SK-N-SH (cell line): ENCODE results near the gene ASH1L. TPM values are rescaled to one million over a fixed set of nuclear protein-coding genes. Genes with fewer than 3 reads are reported as not detected.

ENCODE experiments used
- CTCF ChIA-PET: fragments of 300-600, 350-600 bp; formaldehyde crosslinking; extraction: SDS; loops from one replicate; lab custom pipeline; 2021; lab: Yijun Ruan, JAX
- POLR2A ChIA-PET: fragments of 350-600 bp; sonication (Branson Sonifier 250); formaldehyde crosslinking; extraction: SDS; loops from one replicate; lab custom pipeline; 2020; ENCODE audit warnings: antibody characterized with exemption, inconsistent platforms; lab: Yijun Ruan, JAX
- DNase-seq: peaks from one replicate; pipeline ENCODE4 v3.0.0; 2012
- H2AFZ ChIP-seq: fragments of 200-600 bp; sonication (generic); 2 replicates; pipeline ENCODE4 v1.8.1; 2016; ENCODE audit warnings: antibody characterized with exemption, mild to moderate bottlenecking, low read depth
- H3F3A ChIP-seq: fragments of 200-600 bp; sonication (generic); replicated peaks from 2 replicates; pipeline ENCODE3; 2016; ENCODE audit warnings: antibody characterized with exemption, mild to moderate bottlenecking; ENCODE audit not compliant: insufficient read depth
- H3K27ac ChIP-seq, 2 experiments: fragments of 200-500 bp in 1 of 2; fragments of 200-600 bp in 1 of 2; sonication (Bioruptor generic) in 1 of 2; sonication (generic), shearing (Covaris generic) in 1 of 2; 2 replicates each; pipeline versions ENCODE4 v1.5.1 to v1.6.1; 2014 to 2016; ENCODE audit warnings: low read depth in 2 of 2, inconsistent platforms in 1 of 2, low read length in 1 of 2, mild to moderate bottlenecking in 1 of 2, mixed read lengths in 1 of 2
- H3K27me3 ChIP-seq: fragments of 200-600 bp; sonication (generic), shearing (Covaris generic); 2 replicates; pipeline ENCODE4 v1.6.1; 2016; ENCODE audit warnings: mixed run types; ENCODE audit not compliant: insufficient read depth
- H3K36me3 ChIP-seq, 2 experiments: fragments of 200-500 bp in 1 of 2; fragments of 200-600 bp in 1 of 2; sonication (Bioruptor generic) in 1 of 2; sonication (generic) in 1 of 2; replicated peaks in 1 of 2; 2 replicates each; pipeline versions ENCODE3 to v1.5.1; 2014 to 2016; ENCODE audit warnings: low read length in 1 of 2, mild to moderate bottlenecking in 1 of 2; ENCODE audit not compliant: insufficient read depth in 2 of 2, control insufficient read depth in 1 of 2
- H3K4me1 ChIP-seq, 2 experiments: fragments of 200-500 bp in 1 of 2; fragments of 200-600 bp in 1 of 2; sonication (Bioruptor generic) in 1 of 2; sonication (generic), shearing (Covaris generic) in 1 of 2; 2 replicates each; pipeline versions ENCODE4 v1.5.1 to v1.6.1; 2014 to 2016; ENCODE audit warnings: low read depth in 1 of 2, low read length in 1 of 2, mixed run types in 1 of 2; ENCODE audit not compliant: insufficient read depth in 2 of 2, control insufficient read depth in 1 of 2
- H3K4me2 ChIP-seq: fragments of 200-600 bp; sonication (generic), shearing (Covaris generic); 2 replicates; pipeline ENCODE4 v1.6.1; 2017; ENCODE audit warnings: mixed run types
- H3K4me3 ChIP-seq, 2 experiments: fragments of 200-500 bp in 1 of 2; fragments of 200-600 bp in 1 of 2; sonication (Bioruptor generic) in 1 of 2; sonication (generic), shearing (Covaris generic) in 1 of 2; 2 replicates each; pipeline versions ENCODE4 v1.5.1 to v1.8.1; 2014 to 2016; ENCODE audit warnings: low read depth in 2 of 2, inconsistent platforms in 1 of 2, low read length in 1 of 2, mild to moderate bottlenecking in 1 of 2, mixed read lengths in 1 of 2, moderate library complexity in 1 of 2
- H3K79me2 ChIP-seq: fragments of 200-600 bp; sonication (generic); 2 replicates; pipeline ENCODE4 v1.8.1; 2017; ENCODE audit warnings: mild to moderate bottlenecking; ENCODE audit not compliant: insufficient read depth
- H3K9ac ChIP-seq: fragments of 200-600 bp; sonication (generic); 2 replicates; pipeline ENCODE4 v1.6.1; 2017; ENCODE audit warnings: mixed run types
- H3K9me2 ChIP-seq: fragments of 200-600 bp; sonication (generic); 2 replicates; pipeline ENCODE4 v1.6.1; 2017; ENCODE audit warnings: mixed run types
- H3K9me3 ChIP-seq: fragments of 200-600 bp; sonication (generic); 2 replicates; pipeline ENCODE4 v1.6.1; 2017; ENCODE audit warnings: mixed run types, mild to moderate bottlenecking, moderate library complexity
- H4K20me1 ChIP-seq: fragments of 200-600 bp; sonication (generic); 2 replicates; pipeline ENCODE4 v1.6.1; 2017; ENCODE audit warnings: mild to moderate bottlenecking, mixed run types; ENCODE audit not compliant: insufficient read depth
- ELF1 ChIP-seq: IDR thresholded peaks from 2 replicates; pipeline ENCODE4 v1.4.0; 2012
- EP300 ChIP-seq, 2 experiments: IDR thresholded peaks; 2 replicates each; pipeline versions ENCODE4 v1.4.0 to v1.6.1; 2012; ENCODE audit warnings: borderline replicate concordance in 1 of 2, low read depth in 1 of 2, low read length in 1 of 2
- EZH2phosphoT487 ChIP-seq: fragments of 200-600 bp; sonication (generic); IDR thresholded peaks from 2 replicates; pipeline ENCODE4 v1.6.1; 2017; ENCODE audit warnings: low read depth, mixed run types, mild to moderate bottlenecking, antibody characterized with exemption, moderate library complexity, borderline replicate concordance
- FOSL2 ChIP-seq: IDR thresholded peaks from 2 replicates; pipeline ENCODE4 v1.4.0; 2012; ENCODE audit warnings: low read depth, mild to moderate bottlenecking, moderate library complexity, borderline replicate concordance
- FOXJ3 ChIP-seq: sonication (generic); formaldehyde crosslinking; IDR thresholded peaks from 2 replicates; pipeline ENCODE4 v1.5.1; 2020; ENCODE audit warnings: mild to moderate bottlenecking, missing genetic modification reagents
- GATA2 ChIP-seq: sonication (generic); formaldehyde crosslinking; IDR thresholded peaks from 2 replicates; pipeline ENCODE4 v1.5.0; 2020; ENCODE audit warnings: mild to moderate bottlenecking, missing genetic modification reagents
- JUND ChIP-seq: IDR thresholded peaks from 2 replicates; pipeline ENCODE4 v1.4.0; 2012
- NFIC ChIP-seq: IDR thresholded peaks from 2 replicates; pipeline ENCODE4 v1.4.0; 2012; ENCODE audit warnings: borderline replicate concordance
- NRF1 ChIP-seq: IDR thresholded peaks from 2 replicates; pipeline ENCODE4 v1.6.1; 2012; ENCODE audit warnings: low read depth, mild to moderate bottlenecking, low read length
- RAD21 ChIP-seq: IDR thresholded peaks from 2 replicates; pipeline ENCODE4 v1.6.1; 2012; ENCODE audit warnings: mild to moderate bottlenecking, low read length
- REST ChIP-seq: IDR thresholded peaks from 2 replicates; pipeline ENCODE4 v1.6.1; 2012; ENCODE audit warnings: mild to moderate bottlenecking, low read depth, low read length, moderate library complexity
- RFX5 ChIP-seq: IDR thresholded peaks from 2 replicates; pipeline ENCODE4 v1.6.1; 2012; ENCODE audit warnings: mild to moderate bottlenecking, improper control_type of control experiment, low read length
- SMC3 ChIP-seq: IDR thresholded peaks from 2 replicates; pipeline ENCODE4 v1.6.1; 2012; ENCODE audit warnings: low read depth, low read length, improper control_type of control experiment
- TAF1 ChIP-seq: IDR thresholded peaks from 2 replicates; pipeline ENCODE4 v1.6.1; 2012; ENCODE audit warnings: low read depth, mild to moderate bottlenecking, low read length, moderate library complexity, borderline replicate concordance
- YY1 ChIP-seq: IDR thresholded peaks from 2 replicates; pipeline ENCODE4 v1.4.0; 2012; ENCODE audit warnings: low read depth, mild to moderate bottlenecking
- WGBS: methylation state at CpG from one replicate; pipeline ENCODE4 v1.1.6; 2017; ENCODE audit warnings: low lambda C conversion rate; 5-methylcytosine and 5-hydroxymethylcytosine counted together
- polyA plus RNA-seq, 3 experiments: library from polyadenylated mRNA; depleted of rRNA; stranded (reverse); fragments of >200 nt; gene quantifications; 2 replicates each; pipeline ENCODE4 v1.2.3, GENCODE V29; 2012
- TF ChIP-seq, protein P1 (sequence below): IDR thresholded peaks from 2 replicates; pipeline ENCODE4; 2012

ASH1L gene
- polyA plus RNA-seq, 1 of the 3 experiments (the other 2 are of a cell fraction): 13.4 TPM

GRCh38 chr1:155327981-155328380 lies 234.6 kb downstream of the ASH1L start:
- no peak for DNase-seq
- H3F3A ChIP-seq: peaks cover 19% of the 10 kb centered on the region
- no peaks in the 10 kb centered on the region for H3K27me3 ChIP-seq
- H3K4me2 ChIP-seq: no peak overlapping the region
- TF ChIP-seq JUND: no peak
- H3K36me3 ChIP-seq: peaks cover 32 to 45% of the 10 kb centered on the region in 2 experiments
- peaks cover 0 to 12% of the 10 kb centered on the region in 2 experiments; a peak in 1 of 4 replicates for H3K4me1 ChIP-seq
- no peaks in the 10 kb centered on the region for H3K9me2 ChIP-seq
- H3K4me3 ChIP-seq: no peak overlapping the region
- H3K9ac ChIP-seq: no peak overlapping the region
- ChIA-PET CTCF (interaction anchor here (1.1 to 11.6 kb wide), 3 partner anchors 8 to 78 kb away, joined by 4 to 184 read pairs (median 19); partner anchors contain the start of gene ENTREP3), POLR2A (no interaction called here)
- H2AFZ ChIP-seq: no peak overlapping the region
- no peaks in the 10 kb centered on the region for H3K9me3 ChIP-seq
- 0 out of 2 replicates have a peak, but pooled peaks cover 5% of the 10 kb centered on the region for H4K20me1 ChIP-seq
- H3K79me2 ChIP-seq: peaks cover 28% of the 10 kb centered on the region
- WGBS: 94% methylated on average over 4 of the region's 4 CpGs
- no peak overlapping the region for H3K27ac ChIP-seq

- no peak overlapping the region for H2AFZ ChIP-seq
- peaks cover 27% of the 10 kb centered on the region for H3F3A ChIP-seq
- no peak overlapping the region for H3K4me3 ChIP-seq
- DNase-seq: no peak
- peaks cover 32 to 38% of the 10 kb centered on the region in 2 experiments for H3K36me3 ChIP-seq
- POLR2A ChIA-PET: no interaction called here
- WGBS: 100% methylated on average over 1 of the region's 7 CpGs
- peaks cover 8 to 20% of the 10 kb centered on the region in 2 experiments for H3K4me1 ChIP-seq
- peaks cover 36% of the 10 kb centered on the region for H3K79me2 ChIP-seq
- TF ChIP-seq ELF1 (no peak), TAF1 (no peak), NRF1 (no peak), JUND (no peak), FOXJ3 (CRISPR knock-in tag) (no peak), EZH2phosphoT487 (no peak), NFIC (no peak), FOSL2 (no peak)
- TF ChIP-seq, all 33 proteins: peak for 0
- no peaks in the 10 kb centered on the region for H3K27me3 ChIP-seq
- H3K4me2 ChIP-seq: no peak overlapping the region
- H4K20me1 ChIP-seq: 0 out of 2 replicates have a peak, but pooled peaks cover 5% of the 10 kb centered on the region
- no peaks in the 10 kb centered on the region for H3K9me2 ChIP-seq
- no peaks in the 10 kb centered on the region for H3K9me3 ChIP-seq
- no peak overlapping the region for H3K27ac ChIP-seq
- CTCF ChIA-PET: interaction anchor here (0.9 to 11.6 kb wide), 4 partner anchors 9 to 178 kb away, joined by 3 to 184 read pairs (median 12); partner anchors contain the start of gene ENTREP3
- no peak overlapping the region for H3K9ac ChIP-seq
These were observed 236.0 kb downstream of the ASH1L start for GRCh38 chr1:155326631-155327037.

DNA sequence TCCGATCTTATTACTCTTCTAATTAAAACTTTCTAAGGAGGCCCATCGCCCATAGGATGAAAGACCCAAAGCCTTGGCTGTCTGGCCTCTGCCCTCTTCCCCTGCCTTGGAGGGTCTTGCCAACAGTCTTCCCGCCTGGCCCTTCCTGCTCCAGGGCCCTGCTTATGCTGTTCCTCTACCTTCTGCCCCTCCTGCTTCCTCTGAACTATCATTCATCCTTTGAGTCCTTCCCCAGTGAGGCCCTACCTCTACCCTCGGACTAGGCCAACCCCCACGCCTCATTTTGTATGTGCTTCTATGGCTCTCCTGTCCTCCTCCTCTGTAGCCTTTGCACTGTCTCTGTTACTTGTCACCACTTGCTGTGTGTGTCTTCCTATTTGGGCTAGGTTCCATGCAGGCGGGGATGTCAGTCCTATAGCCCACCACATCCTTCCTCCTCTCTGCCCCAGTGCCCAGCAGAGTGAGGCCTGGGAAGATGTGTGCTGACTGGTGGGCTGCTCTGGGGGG lies 236.5 kb downstream of the ASH1L start:
- Histone ChIP-seq H2AFZ (no peak overlapping the region), H3K4me3 (no peak overlapping the region), H3K9ac (no peak overlapping the region), H3F3A (peaks cover 24% of the 10 kb centered on the region), H3K4me2 (peak overlapping the region; percentile 97; the same call in 1 of the 2 replicates), H3K79me2 (peaks cover 42% of the 10 kb centered on the region), H3K9me2 (no peaks in the 10 kb centered on the region), H3K4me1 (peaks cover 12 to 26% of the 10 kb centered on the region in 2 experiments), H3K27ac (no peak overlapping the region), H3K9me3 (no peaks in the 10 kb centered on the region), H3K27me3 (no peaks in the 10 kb centered on the region), H3K36me3 (peaks cover 30 to 34% of the 10 kb centered on the region in 2 experiments), H4K20me1 (0 out of 2 replicates have a peak, but pooled peaks cover 5% of the 10 kb centered on the region)
- 94% methylated on average over 6 of the region's 6 CpGs for WGBS
- no peak for DNase-seq
- POLR2A ChIA-PET: no interaction called here
- TF ChIP-seq JUND: no peak
- no peak for TF ChIP-seq RFX5
- TF ChIP-seq NRF1: no peak
- no peak for TF ChIP-seq REST
- TF ChIP-seq GATA2 (CRISPR knock-in tag): no peak
- no peak for TF ChIP-seq TAF1
- TF ChIP-seq YY1: no peak
- TF ChIP-seq, protein P1, sequence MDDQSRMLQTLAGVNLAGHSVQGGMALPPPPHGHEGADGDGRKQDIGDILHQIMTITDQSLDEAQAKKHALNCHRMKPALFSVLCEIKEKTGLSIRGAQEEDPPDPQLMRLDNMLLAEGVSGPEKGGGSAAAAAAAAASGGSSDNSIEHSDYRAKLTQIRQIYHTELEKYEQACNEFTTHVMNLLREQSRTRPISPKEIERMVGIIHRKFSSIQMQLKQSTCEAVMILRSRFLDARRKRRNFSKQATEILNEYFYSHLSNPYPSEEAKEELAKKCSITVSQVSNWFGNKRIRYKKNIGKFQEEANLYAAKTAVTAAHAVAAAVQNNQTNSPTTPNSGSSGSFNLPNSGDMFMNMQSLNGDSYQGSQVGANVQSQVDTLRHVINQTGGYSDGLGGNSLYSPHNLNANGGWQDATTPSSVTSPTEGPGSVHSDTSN: no peak
- TF ChIP-seq RAD21: no peak
- TF ChIP-seq EP300 (IDR thresholded peaks at IDR 0.05; ENCODE audit: borderline replicate concordance in 1 of 2, low read depth in 1 of 2, low read length in 1 of 2): no peak
- no peak for TF ChIP-seq FOXJ3 (CRISPR knock-in tag)
- no peak for TF ChIP-seq SMC3
- CTCF ChIA-PET: interaction anchor here (0.8 to 11.6 kb wide), 3 partner anchors 10 to 76 kb away, joined by 3 to 184 read pairs (median 19); partner anchors contain the start of gene ENTREP3
